CD14-positive monocyte (primary cell): ENCODE data around the gene CAPN11. TPM values are rescaled to one million over a fixed set of nuclear protein-coding genes. Genes with fewer than 3 reads are reported as not detected.

ENCODE experiments used
- DNase-seq, 3 donors: peaks; one replicate each; pipeline ENCODE4 v3.0.0-alpha.2; 2011 to 2022
- H2AFZ ChIP-seq: 2 replicates; pipeline ENCODE4 v1.6.0; 2012; ENCODE audit warnings: mild to moderate bottlenecking, low read depth, low read length, inconsistent platforms; ENCODE audit not compliant: insufficient read depth, poor library complexity, severe bottlenecking
- H3K27ac ChIP-seq, 2 donors: 1 replicate in 1 of 2; 2 replicates in 1 of 2; pipeline ENCODE4 v1.5.1; 2012 to 2013; ENCODE audit warnings: low read length in 2 of 2, control low read depth in 1 of 2, inconsistent platforms in 1 of 2, low read depth in 1 of 2, mild to moderate bottlenecking in 1 of 2
- H3K27me3 ChIP-seq, 2 donors: one replicate each; pipeline versions ENCODE4 v1.6.0 to v1.6.1; 2011 to 2013; ENCODE audit warnings: low read length in 2 of 2; ENCODE audit not compliant: control insufficient read depth in 2 of 2, insufficient read depth in 2 of 2
- H3K36me3 ChIP-seq, 2 donors: replicated peaks in 1 of 2; 1 replicate in 1 of 2; 2 replicates in 1 of 2; pipeline versions ENCODE4 v1.5.1 to v1.6.1; 2012 to 2013; ENCODE audit warnings: low read length in 2 of 2, control low read depth in 1 of 2, inconsistent platforms in 1 of 2, mild to moderate bottlenecking in 1 of 2; ENCODE audit not compliant: insufficient read depth in 2 of 2, control insufficient read depth in 1 of 2
- H3K4me1 ChIP-seq, 2 donors: 1 replicate in 1 of 2; 2 replicates in 1 of 2; pipeline versions ENCODE4 v1.5.1 to v1.6.1; 2012 to 2013; ENCODE audit warnings: low read length in 2 of 2, control low read depth in 1 of 2, inconsistent platforms in 1 of 2, mild to moderate bottlenecking in 1 of 2, moderate library complexity in 1 of 2; ENCODE audit not compliant: insufficient read depth in 2 of 2, control insufficient read depth in 1 of 2
- H3K4me2 ChIP-seq: replicated peaks from 2 replicates; pipeline ENCODE3; 2012; ENCODE audit warnings: low read length, moderate library complexity, mild to moderate bottlenecking; ENCODE audit not compliant: poor library complexity, severe bottlenecking; ENCODE audit errors: extremely low read depth
- H3K4me3 ChIP-seq, 3 experiments: fragments of 200-600 bp in 1 of 3; sonication (generic) in 1 of 3; replicated peaks in 1 of 3; 1 replicate in 2 of 3; 2 replicates in 1 of 3; pipeline ENCODE4 v1.5.1; 2011 to 2013; ENCODE audit warnings: low read length in 3 of 3, mild to moderate bottlenecking in 3 of 3, control low read depth in 2 of 3, low read depth in 2 of 3, inconsistent platforms in 1 of 3, moderate library complexity in 1 of 3
- H3K79me2 ChIP-seq: 2 replicates; pipeline ENCODE4 v1.6.0; 2012; ENCODE audit warnings: mild to moderate bottlenecking, control low read depth, inconsistent platforms, low read length, moderate library complexity; ENCODE audit not compliant: insufficient read depth
- H3K9ac ChIP-seq: 2 replicates; pipeline ENCODE4 v1.6.0; 2017; ENCODE audit warnings: low read length, mild to moderate bottlenecking; ENCODE audit not compliant: insufficient read depth, poor library complexity, severe bottlenecking
- H3K9me3 ChIP-seq, 2 donors: replicated peaks in 1 of 2; 1 replicate in 1 of 2; 2 replicates in 1 of 2; pipeline versions ENCODE4 v1.5.1 to v1.6.1; 2012 to 2013; ENCODE audit warnings: low read length in 2 of 2, control low read depth in 1 of 2; ENCODE audit not compliant: control insufficient read depth in 1 of 2, insufficient read depth in 1 of 2
- H4K20me1 ChIP-seq: 2 replicates; pipeline ENCODE4 v1.6.0; 2012; ENCODE audit warnings: mild to moderate bottlenecking, low read length, control low read depth, moderate library complexity; ENCODE audit not compliant: insufficient read depth
- H3K27ac Mint-ChIP-seq, 7 donors: one replicate each; pipeline ENCODE4 v1.8.0; 2020; ENCODE audit warnings: mild to moderate bottlenecking in 7 of 7, mixed read lengths in 7 of 7, moderate library complexity in 6 of 7, inconsistent platforms in 2 of 7
- H3K27me3 Mint-ChIP-seq, 3 donors: one replicate each; pipeline ENCODE4 v1.8.0; 2021 to 2022; ENCODE audit warnings: low read depth in 3 of 3, mild to moderate bottlenecking in 3 of 3, mixed read lengths in 3 of 3, moderate library complexity in 3 of 3, inconsistent platforms in 1 of 3
- H3K36me3 Mint-ChIP-seq, 2 donors: one replicate each; pipeline ENCODE4 v1.8.0; 2020; ENCODE audit warnings: mixed read lengths in 2 of 2, inconsistent platforms in 1 of 2, mild to moderate bottlenecking in 1 of 2
- H3K4me1 Mint-ChIP-seq: one replicate; pipeline ENCODE4 v1.8.0; 2020; ENCODE audit warnings: mild to moderate bottlenecking, mixed read lengths
- H3K4me3 Mint-ChIP-seq, 2 donors: one replicate each; pipeline ENCODE4 v1.8.0; 2020; ENCODE audit warnings: mild to moderate bottlenecking in 2 of 2, mixed read lengths in 2 of 2, moderate library complexity in 1 of 2
- H3K9me3 Mint-ChIP-seq, 7 donors: one replicate each; pipeline ENCODE4 v1.8.0; 2020 to 2022; ENCODE audit warnings: mixed read lengths in 7 of 7, mild to moderate bottlenecking in 6 of 7, moderate library complexity in 6 of 7, inconsistent platforms in 2 of 7
- CTCF ChIP-seq: fragments of 200-600 bp; IDR thresholded peaks from one replicate; pipeline ENCODE4 v1.8.0; 2022; ENCODE audit warnings: antibody characterized with exemption, mild to moderate bottlenecking
- WGBS: methylation state at CpG from one replicate; pipeline ENCODE4 v1.1.5; 2013; ENCODE audit warnings: missing lambda C conversion rate; ENCODE audit not compliant: insufficient coverage; 5-methylcytosine and 5-hydroxymethylcytosine counted together
- intact Hi-C, 2 donors: fragments of 100-400 bp; cut with micrococcal nuclease; formaldehyde crosslinking; loops; one replicate each; pipeline versions ENCODE4 v1.15.0 to v1.15.1; 2023
- polyA plus RNA-seq, 3 donors: library from polyadenylated mRNA; depleted of rRNA in 1 of 3; unstranded in 2 of 3; stranded (reverse) in 1 of 3; fragments of 300-500 nt in 2 of 3; fragments of >200 nt in 1 of 3; fragmentation: Illumina TruSeq in 2 of 3; gene quantifications; 1 replicate in 2 of 3; 2 replicates in 1 of 3; pipeline ENCODE4 v1.2.3, GENCODE V29; 2012 to 2021

CAPN11 gene
- polyA plus RNA-seq, 3 donors = 0.11 TPM; not detected in 2

- Histone ChIP-seq H3K79me2 (no peaks in the 10 kb centered on the region), H2AFZ (no peak overlapping the region), H3K4me3 (no peak overlapping the region), H3K27me3 (no peaks in the 10 kb centered on the region), H3K9me3 (no peaks in the 10 kb centered on the region), H3K27ac (no peak overlapping the region), H3K4me1 (no peaks in the 10 kb centered on the region), H3K9ac (no peak overlapping the region), H3K4me2 (no peak overlapping the region), H4K20me1 (no peaks in the 10 kb centered on the region), H3K36me3 (no peaks in the 10 kb centered on the region)
- H3K9me3 Mint-ChIP-seq = no peaks in the 10 kb centered on the region
- no peak overlapping the region for H3K4me3 Mint-ChIP-seq
- H3K27me3 Mint-ChIP-seq = peaks cover 0 to 2% (median 1%) of the 10 kb centered on the region in 3 donors
- H3K36me3 Mint-ChIP-seq = no peaks in the 10 kb centered on the region
- TF ChIP-seq CTCF = no peak
- H3K27ac Mint-ChIP-seq = no peak overlapping the region
- no peak for DNase-seq
- no peaks in the 10 kb centered on the region for H3K4me1 Mint-ChIP-seq
- WGBS = 79% methylated on average over 5 of the region's 6 CpGs
- intact Hi-C loops = no loop called here
Observed at GRCh38 chr6:44203955-44204354, 45.3 kb downstream of the CAPN11 start.

- H4K20me1 ChIP-seq = no peaks in the 10 kb centered on the region
- no peak overlapping the region for H3K9ac ChIP-seq
- no peak for DNase-seq
- H3K9me3 ChIP-seq = no peaks in the 10 kb centered on the region
- H3K27me3 ChIP-seq = no peaks in the 10 kb centered on the region
- peaks cover 14 to 19% of the 10 kb centered on the region in 2 donors for H3K4me1 ChIP-seq
- no peak overlapping the region for H3K4me2 ChIP-seq
- H3K4me3 ChIP-seq = no peak overlapping the region
- H2AFZ ChIP-seq = no peak overlapping the region
- WGBS = 100% methylated on average over 1 of the region's 6 CpGs
- TF ChIP-seq CTCF = no peak
- no peaks in the 10 kb centered on the region for H3K36me3 ChIP-seq
- peaks cover 0 to 2% (median 1%) of the 10 kb centered on the region in 3 donors for H3K27me3 Mint-ChIP-seq
- no peaks in the 10 kb centered on the region for H3K36me3 Mint-ChIP-seq
- H3K27ac Mint-ChIP-seq = no peak overlapping the region
- intact Hi-C loops = no loop called here
- H3K4me1 Mint-ChIP-seq = peaks cover 15% of the 10 kb centered on the region
- H3K9me3 Mint-ChIP-seq = no peaks in the 10 kb centered on the region
- no peak overlapping the region for H3K27ac ChIP-seq
- no peaks in the 10 kb centered on the region for H3K79me2 ChIP-seq
- H3K4me3 Mint-ChIP-seq = no peak overlapping the region
Observed at GRCh38 chr6:44207966-44208365, 49.3 kb downstream of the CAPN11 start.
